DMS79 treated with DMSO at 0.1 percent for 48 hours (cell line): ENCODE measurements around the gene TNFSF13.

Experiments used
- DNase-seq: peaks from one replicate; lab custom pipeline; 2025; lab: John Stamatoyannopoulos, UW

TNFSF13 gene

GRCh38 chr17:7558544-7559319, at the start of gene TNFSF13:
TNFSF13 (plus strand) TSS chr17:7558750; CDS start chr17:7559040, 290 bp downstream.
- DNase-seq: peak; percentile 43

GRCh38 chr17:7508846-7509245, 49.7 kb upstream of the TNFSF13 start:
- no peak for DNase-seq

GRCh38 chr17:7509937-7510336, 48.6 kb upstream of the TNFSF13 start:
- DNase-seq: no peak

GRCh38 chr17:7511108-7511507, 47.4 kb upstream of the TNFSF13 start:
- DNase-seq: no peak

- DNase-seq: no peak
Observed at GRCh38 chr17:7512105-7512504, 46.4 kb upstream of the TNFSF13 start.

- DNase-seq: no peak
Observed at GRCh38 chr17:7512824-7513540, 45.6 kb upstream of the TNFSF13 start.

- no peak for DNase-seq
Observed at GRCh38 chr17:7513850-7514419, 44.6 kb upstream of the TNFSF13 start.

- no peak for DNase-seq
Observed at GRCh38 chr17:7515911-7516610, 42.5 kb upstream of the TNFSF13 start.

GRCh38 chr17:7523033-7523432, 35.5 kb upstream of the TNFSF13 start:
- no peak for DNase-seq

GRCh38 chr17:7528842-7529241, 29.7 kb upstream of the TNFSF13 start:
- DNase-seq: no peak

- no peak for DNase-seq
Observed at GRCh38 chr17:7530023-7530900, 28.3 kb upstream of the TNFSF13 start.

- DNase-seq: no peak
Observed at GRCh38 chr17:7538050-7538449, 20.5 kb upstream of the TNFSF13 start.

- DNase-seq: no peak
Observed at GRCh38 chr17:7538891-7539545, 19.5 kb upstream of the TNFSF13 start.

GRCh38 chr17:7541074-7541621, 17.4 kb upstream of the TNFSF13 start:
- DNase-seq: no peak

GRCh38 chr17:7544911-7545310, 13.6 kb upstream of the TNFSF13 start:
- DNase-seq: no peak

- DNase-seq: no peak
Observed at GRCh38 chr17:7548585-7549400, 9.8 kb upstream of the TNFSF13 start, which contains the start of gene TNFSF12. TNFSF12 (plus strand) TSS chr17:7549058; CDS start chr17:7549154, 96 bp downstream.

- no peak for DNase-seq
Observed at GRCh38 chr17:7549401-7550055, 9.0 kb upstream of the TNFSF13 start.

GRCh38 chr17:7550344-7550743, 8.2 kb upstream of the TNFSF13 start:
- DNase-seq: no peak

- no peak for DNase-seq
Observed at GRCh38 chr17:7551396-7551795, 7.2 kb upstream of the TNFSF13 start.
